ENCODE measurements around the gene RNF39.

The RNF39 gene

GRCh38 chr6:30091577-30092381 is 16.2 kb upstream of the RNF39 start:
- Histone ChIP-seq H3K9me3 (ENCODE audit: control insufficient read depth, insufficient read depth, low read length) (no peaks in the 10 kb centered on the region), H3K4me3 (ENCODE audit: low read depth, low read length) (no peak overlapping the region), H3K36me3 (ENCODE audit: control insufficient read depth, insufficient read depth, low read length) (no peaks in the 10 kb centered on the region), H3K27me3 (ENCODE audit: control insufficient read depth, insufficient read depth, low read length) (peaks cover 44% of the 10 kb centered on the region), H3K9ac (ENCODE audit: low read depth, low read length) (no peak overlapping the region), H3K4me1 (ENCODE audit: control insufficient read depth, insufficient read depth, low read length) (no peaks in the 10 kb centered on the region)

- no peaks in the 10 kb centered on the region for H3K9me3 ChIP-seq (ENCODE audit: control insufficient read depth, insufficient read depth, low read length)
Observed at GRCh38 chr6:30087876-30088275, 12.3 kb upstream of the RNF39 start.

GRCh38 chr6:30077218-30077617 is 1.6 kb upstream of the RNF39 start:
- H3K4me1 ChIP-seq (ENCODE audit: control insufficient read depth, insufficient read depth, low read length), result no peaks in the 10 kb centered on the region
- H3K4me3 ChIP-seq (ENCODE audit: low read depth, low read length), result no peak overlapping the region
- H3K9me3 ChIP-seq (ENCODE audit: control insufficient read depth, insufficient read depth, low read length), result no peaks in the 10 kb centered on the region
- no peaks in the 10 kb centered on the region for H3K36me3 ChIP-seq (ENCODE audit: control insufficient read depth, insufficient read depth, low read length)
- H3K27me3 ChIP-seq (ENCODE audit: control insufficient read depth, insufficient read depth, low read length), result peaks cover 74% of the 10 kb centered on the region
- H3K9ac ChIP-seq (ENCODE audit: low read depth, low read length), result no peak overlapping the region

More at GRCh38 chr6:30087876-30088275, 12.3 kb upstream of the RNF39 start:
- peaks cover 26% of the 10 kb centered on the region for H3K27me3 ChIP-seq (ENCODE audit: control insufficient read depth, insufficient read depth, low read length)
- no peaks in the 10 kb centered on the region for H3K36me3 ChIP-seq (ENCODE audit: control insufficient read depth, insufficient read depth, low read length)
- H3K4me3 ChIP-seq (ENCODE audit: low read depth, low read length), result no peak overlapping the region
- no peak overlapping the region for H3K9ac ChIP-seq (ENCODE audit: low read depth, low read length)
- H3K4me1 ChIP-seq (ENCODE audit: control insufficient read depth, insufficient read depth, low read length), result no peaks in the 10 kb centered on the region

- Histone ChIP-seq H3K9me3 (ENCODE audit: control insufficient read depth, insufficient read depth, low read length) (no peaks in the 10 kb centered on the region), H3K4me3 (ENCODE audit: low read depth, low read length) (peak overlapping the region; percentile 78), H3K27me3 (ENCODE audit: control insufficient read depth, insufficient read depth, low read length) (peaks cover 85% of the 10 kb centered on the region), H3K9ac (ENCODE audit: low read depth, low read length) (no peak overlapping the region), H3K4me1 (ENCODE audit: control insufficient read depth, insufficient read depth, low read length) (peaks cover 3% of the 10 kb centered on the region), H3K36me3 (ENCODE audit: control insufficient read depth, insufficient read depth, low read length) (no peaks in the 10 kb centered on the region)
Observed at GRCh38 chr6:30075790-30076732, 492 bp upstream of the RNF39 start.

- Histone ChIP-seq H3K36me3 (ENCODE audit: control insufficient read depth, insufficient read depth, low read length) (no peaks in the 10 kb centered on the region), H3K4me1 (ENCODE audit: control insufficient read depth, insufficient read depth, low read length) (peaks cover 3% of the 10 kb centered on the region), H3K9me3 (ENCODE audit: control insufficient read depth, insufficient read depth, low read length) (no peaks in the 10 kb centered on the region), H3K27me3 (ENCODE audit: control insufficient read depth, insufficient read depth, low read length) (peaks cover 100% of the 10 kb centered on the region), H3K4me3 (ENCODE audit: low read depth, low read length) (peak overlapping the region; percentile 78), H3K9ac (ENCODE audit: low read depth, low read length) (no peak overlapping the region)
Observed at GRCh38 chr6:30074331-30075093, 1.1 kb downstream of the RNF39 start.

- Histone ChIP-seq H3K4me1 (ENCODE audit: control insufficient read depth, insufficient read depth, low read length) (peaks cover 3% of the 10 kb centered on the region), H3K36me3 (ENCODE audit: control insufficient read depth, insufficient read depth, low read length) (no peaks in the 10 kb centered on the region), H3K27me3 (ENCODE audit: control insufficient read depth, insufficient read depth, low read length) (peaks cover 95% of the 10 kb centered on the region), H3K9ac (ENCODE audit: low read depth, low read length) (no peak overlapping the region), H3K9me3 (ENCODE audit: control insufficient read depth, insufficient read depth, low read length) (no peaks in the 10 kb centered on the region), H3K4me3 (ENCODE audit: low read depth, low read length) (peak overlapping the region; percentile 78)
Observed at GRCh38 chr6:30073489-30074235, 1.9 kb downstream of the RNF39 start.

GRCh38 chr6:30071858-30072257 is 3.7 kb downstream of the RNF39 start:
- Histone ChIP-seq H3K27me3 (ENCODE audit: control insufficient read depth, insufficient read depth, low read length) (peaks cover 77% of the 10 kb centered on the region), H3K36me3 (ENCODE audit: control insufficient read depth, insufficient read depth, low read length) (no peaks in the 10 kb centered on the region), H3K4me1 (ENCODE audit: control insufficient read depth, insufficient read depth, low read length) (peaks cover 6% of the 10 kb centered on the region), H3K9me3 (ENCODE audit: control insufficient read depth, insufficient read depth, low read length) (no peaks in the 10 kb centered on the region), H3K9ac (ENCODE audit: low read depth, low read length) (no peak overlapping the region), H3K4me3 (ENCODE audit: low read depth, low read length) (peak overlapping the region; percentile 50)

GRCh38 chr6:30071081-30071818 is 4.3 kb downstream of the RNF39 start:
- Histone ChIP-seq H3K4me1 (ENCODE audit: control insufficient read depth, insufficient read depth, low read length) (peaks cover 6% of the 10 kb centered on the region), H3K4me3 (ENCODE audit: low read depth, low read length) (peak overlapping the region; percentile 50), H3K36me3 (ENCODE audit: control insufficient read depth, insufficient read depth, low read length) (no peaks in the 10 kb centered on the region), H3K27me3 (ENCODE audit: control insufficient read depth, insufficient read depth, low read length) (peaks cover 71% of the 10 kb centered on the region), H3K9me3 (ENCODE audit: control insufficient read depth, insufficient read depth, low read length) (no peaks in the 10 kb centered on the region), H3K9ac (ENCODE audit: low read depth, low read length) (no peak overlapping the region)

- Histone ChIP-seq H3K9ac (ENCODE audit: low read depth, low read length) (peak overlapping the region; percentile 70), H3K9me3 (ENCODE audit: control insufficient read depth, insufficient read depth, low read length) (no peaks in the 10 kb centered on the region), H3K4me3 (ENCODE audit: low read depth, low read length) (peak overlapping the region; percentile 99), H3K27me3 (ENCODE audit: control insufficient read depth, insufficient read depth, low read length) (peaks cover 35% of the 10 kb centered on the region), H3K36me3 (ENCODE audit: control insufficient read depth, insufficient read depth, low read length) (no peaks in the 10 kb centered on the region), H3K4me1 (ENCODE audit: control insufficient read depth, insufficient read depth, low read length) (peaks cover 6% of the 10 kb centered on the region)
Observed at GRCh38 chr6:30067460-30068139, 8.0 kb downstream of the RNF39 start.

All from iPS-15b (cell line).